DMS114 treated with DMSO at 0.1 percent for 48 hours (cell line): ENCODE results near the gene METTL23.

Experiments
- DNase-seq: peaks from one replicate; lab custom pipeline; 2025; ENCODE audit not compliant: unreplicated experiment; lab: John Stamatoyannopoulos, UW

Gene METTL23, protein sequence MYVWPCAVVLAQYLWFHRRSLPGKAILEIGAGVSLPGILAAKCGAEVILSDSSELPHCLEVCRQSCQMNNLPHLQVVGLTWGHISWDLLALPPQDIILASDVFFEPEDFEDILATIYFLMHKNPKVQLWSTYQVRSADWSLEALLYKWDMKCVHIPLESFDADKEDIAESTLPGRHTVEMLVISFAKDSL

GRCh38 chr17:76726776-76727718 lies at the start of gene METTL23:
METTL23 (plus strand) TSS chr17:76726839; CDS start chr17:76729711, 2,872 bp downstream.
- no peak for DNase-seq

DNA sequence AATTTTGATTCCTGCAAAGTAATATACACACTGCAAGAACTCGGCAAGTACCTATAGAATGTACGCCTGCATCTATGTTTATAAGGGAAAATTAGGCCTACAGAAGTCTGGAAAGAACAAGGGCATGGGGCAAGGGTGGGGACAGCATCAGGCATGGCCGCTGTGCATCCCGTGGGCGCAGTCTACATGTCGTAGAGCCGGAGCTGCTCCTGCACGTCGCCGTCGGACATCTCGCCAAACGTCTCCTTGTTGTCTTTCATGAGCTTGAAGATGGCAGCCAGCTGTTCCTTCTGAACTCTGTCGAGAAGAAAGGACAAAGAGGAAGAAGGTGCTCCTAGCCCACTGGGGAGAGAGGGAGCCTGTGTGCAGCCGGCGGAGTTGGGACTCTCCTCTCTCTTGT lies 49.2 kb upstream of the METTL23 start:
- no peak for DNase-seq

DNA sequence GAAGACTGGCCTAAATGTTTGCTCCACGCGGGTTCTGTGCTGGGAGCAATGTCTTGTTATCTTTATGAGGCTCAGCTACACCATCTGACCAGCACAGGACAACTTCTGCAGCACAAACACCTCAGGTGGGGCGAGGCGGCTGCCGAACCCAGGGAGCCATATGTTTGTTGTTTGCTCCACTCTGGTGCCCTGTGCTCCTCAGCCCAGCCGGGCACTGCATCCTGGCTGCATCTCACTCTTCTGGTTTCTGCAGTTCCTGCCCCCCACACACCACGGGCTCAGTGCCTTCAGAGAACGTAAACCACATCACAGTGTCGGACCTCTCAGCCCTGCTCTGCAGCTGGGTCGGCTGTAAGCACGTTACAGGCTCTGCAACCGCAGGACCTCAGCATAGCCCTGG lies 48.3 kb upstream of the METTL23 start:
- no peak for DNase-seq

DNA sequence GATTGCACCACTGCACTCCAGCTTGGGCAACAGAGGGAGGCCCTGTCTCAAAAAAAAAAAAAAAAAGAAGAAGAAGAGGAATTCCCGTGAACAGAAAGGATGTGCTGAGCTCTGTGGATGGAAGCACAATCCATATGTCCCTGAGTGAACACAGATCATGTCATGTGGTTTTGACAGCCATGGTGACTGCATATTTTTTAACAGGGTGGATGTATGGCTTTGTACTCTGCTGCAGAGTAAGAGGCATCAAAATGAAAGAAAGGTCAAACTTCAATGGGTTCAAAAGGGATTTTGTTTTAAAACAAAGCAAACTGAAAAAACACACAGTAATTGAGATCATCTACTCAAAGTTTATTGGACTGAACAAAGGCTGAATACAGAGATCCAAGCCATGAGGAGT lies 47.4 kb upstream of the METTL23 start:
- DNase-seq = no peak

DNA sequence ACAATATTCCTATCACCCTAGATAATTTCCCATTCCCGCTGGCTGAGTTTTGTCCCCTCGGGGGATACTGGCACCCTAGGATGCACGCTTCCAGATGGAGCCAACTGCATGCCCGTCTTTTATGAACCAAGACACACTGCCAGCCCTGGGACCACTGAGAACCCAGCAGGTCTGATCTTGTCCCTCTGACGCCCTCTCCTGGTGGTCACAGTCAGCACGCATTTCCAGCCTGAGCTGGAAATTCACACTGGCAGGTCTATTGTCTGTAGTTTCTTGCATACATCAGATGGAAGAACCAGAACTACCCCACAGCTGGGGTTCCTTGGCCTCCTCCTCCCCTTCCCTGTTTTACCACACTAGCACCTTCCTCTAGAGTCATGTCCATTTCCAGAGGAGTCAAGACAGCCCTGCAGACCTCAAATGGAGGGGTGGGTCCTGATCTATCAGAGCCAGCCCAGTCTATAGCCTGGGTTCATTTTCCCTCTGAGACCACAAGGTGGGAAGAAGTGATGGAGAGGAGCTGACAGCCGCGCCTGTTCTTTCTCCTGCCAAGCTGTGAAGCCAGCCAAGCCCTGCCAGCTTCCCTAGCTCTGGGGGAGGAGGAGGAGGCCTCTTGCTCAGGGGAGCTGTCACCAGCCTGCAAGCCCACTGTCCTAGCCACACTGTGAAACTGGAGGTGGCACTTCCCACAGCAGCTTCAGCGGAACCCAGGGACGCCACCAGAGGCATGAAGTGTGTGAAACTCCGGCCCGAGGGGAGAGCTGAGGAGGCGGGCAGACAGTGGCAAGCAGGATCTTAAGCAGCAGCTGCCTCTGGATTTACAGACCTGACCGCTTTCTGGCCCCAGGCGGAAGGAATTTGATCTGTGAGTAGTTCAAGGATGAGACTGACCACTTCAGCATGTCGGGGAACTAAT lies 45.2 kb upstream of the METTL23 start:
- DNase-seq = peak; percentile 33

DNA sequence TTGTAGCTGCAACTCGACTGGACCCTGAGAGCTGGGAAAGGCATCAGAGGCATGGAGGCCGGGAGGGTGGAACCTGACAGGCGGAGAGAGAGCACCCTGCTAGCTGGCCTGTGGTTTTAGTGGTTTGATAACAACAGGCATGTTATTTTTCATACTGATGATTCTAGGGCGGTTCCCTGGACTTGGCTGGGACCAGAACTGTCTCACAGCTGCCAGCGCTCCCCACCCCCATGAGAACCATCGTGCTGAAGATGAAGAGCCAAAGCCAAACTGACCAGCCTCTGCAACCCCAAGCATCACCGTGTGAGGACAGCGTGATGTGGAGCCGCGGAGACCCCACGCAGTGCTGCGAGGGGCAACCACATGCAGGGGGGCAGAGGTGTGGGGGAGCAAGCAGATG lies 44.3 kb upstream of the METTL23 start:
- no peak for DNase-seq

- DNase-seq = no peak
Measured at GRCh38 chr17:76683011-76683755, 43.5 kb upstream of the METTL23 start.

DNA sequence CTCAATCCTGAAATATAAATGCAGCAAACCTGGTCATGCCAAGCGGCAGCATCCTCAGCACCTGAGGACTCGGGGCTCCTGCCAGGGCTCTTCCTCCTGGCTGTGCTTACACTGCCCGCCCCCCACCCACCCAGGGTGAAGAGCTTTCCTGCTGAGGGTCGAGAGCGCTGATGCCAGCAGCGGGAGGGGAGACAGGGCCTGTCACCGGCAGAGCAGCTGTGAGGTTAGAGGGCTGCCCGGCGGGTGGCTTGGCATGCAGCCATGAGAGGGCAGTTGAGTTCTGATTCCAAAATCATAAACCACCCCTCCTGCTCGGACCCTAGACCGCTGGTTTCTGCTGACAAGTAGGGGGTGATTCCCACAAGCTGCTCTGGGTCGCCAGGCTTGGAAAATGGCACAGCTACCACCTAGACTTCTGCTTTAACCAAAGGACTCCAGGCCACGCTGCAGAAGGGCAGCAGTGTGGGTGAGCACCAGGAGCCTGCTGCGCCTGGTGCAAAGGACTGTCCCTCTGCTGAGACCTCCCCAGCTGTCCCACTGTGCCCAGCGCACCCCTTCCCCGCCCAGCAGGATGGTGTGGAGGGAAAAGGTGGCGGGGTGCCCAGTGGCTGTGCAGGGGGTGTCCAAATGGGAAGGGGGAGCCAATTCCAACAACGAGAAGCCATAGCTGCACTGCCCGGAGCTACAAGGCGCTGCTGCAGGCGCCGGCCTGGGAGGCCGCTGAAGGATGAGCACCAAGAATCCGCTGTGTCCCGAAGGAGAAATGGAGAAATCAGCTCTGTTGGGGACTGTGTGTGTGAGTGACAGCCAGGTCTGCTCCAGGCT lies 42.5 kb upstream of the METTL23 start:
- no peak for DNase-seq

DNA sequence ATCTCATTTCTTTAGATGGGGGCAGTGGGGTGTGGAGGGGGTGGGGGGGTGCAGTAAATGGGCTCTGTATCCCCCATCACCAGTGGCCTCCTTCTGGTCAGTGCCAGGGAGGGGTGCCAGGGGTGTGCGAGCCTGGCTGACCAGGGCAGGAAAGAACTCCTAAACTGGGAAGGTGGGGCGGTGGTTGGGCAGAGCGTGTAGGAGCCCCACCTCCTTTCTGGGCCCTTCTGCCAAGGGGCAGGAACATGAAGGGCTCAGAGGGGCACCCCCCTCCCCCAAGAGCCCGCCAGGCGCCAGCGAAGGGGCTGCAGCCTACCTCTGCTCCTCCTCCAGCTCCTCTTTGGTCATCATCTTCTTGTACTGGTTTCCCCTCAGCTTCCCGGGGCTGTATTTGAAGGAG lies 41.9 kb upstream of the METTL23 start:
- DNase-seq = no peak

GRCh38 chr17:76685366-76685765 lies 41.3 kb upstream of the METTL23 start:
- no peak for DNase-seq

DNA sequence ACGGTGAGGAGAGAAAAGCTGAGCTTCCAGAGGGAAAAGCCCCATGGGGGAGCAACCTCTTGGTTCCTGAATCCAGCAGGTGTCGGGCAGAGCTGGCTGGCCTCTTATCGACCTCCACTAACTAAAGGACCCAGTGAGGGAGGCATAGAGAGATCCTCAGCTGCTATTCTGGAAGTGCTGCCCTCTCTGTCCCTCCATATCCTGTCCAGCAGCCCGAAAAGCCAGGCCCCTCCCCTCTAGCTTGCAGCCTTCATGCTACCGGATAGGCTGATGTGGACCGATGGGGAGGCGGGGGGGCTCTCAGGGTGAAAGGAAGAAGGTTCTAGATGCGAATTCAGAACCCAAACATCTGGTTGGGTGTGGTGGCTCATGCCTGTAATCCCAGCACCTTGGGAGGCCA lies 40.8 kb upstream of the METTL23 start:
- no peak for DNase-seq

GRCh38 chr17:76686538-76687297 lies 39.9 kb upstream of the METTL23 start:
- no peak for DNase-seq

DNA sequence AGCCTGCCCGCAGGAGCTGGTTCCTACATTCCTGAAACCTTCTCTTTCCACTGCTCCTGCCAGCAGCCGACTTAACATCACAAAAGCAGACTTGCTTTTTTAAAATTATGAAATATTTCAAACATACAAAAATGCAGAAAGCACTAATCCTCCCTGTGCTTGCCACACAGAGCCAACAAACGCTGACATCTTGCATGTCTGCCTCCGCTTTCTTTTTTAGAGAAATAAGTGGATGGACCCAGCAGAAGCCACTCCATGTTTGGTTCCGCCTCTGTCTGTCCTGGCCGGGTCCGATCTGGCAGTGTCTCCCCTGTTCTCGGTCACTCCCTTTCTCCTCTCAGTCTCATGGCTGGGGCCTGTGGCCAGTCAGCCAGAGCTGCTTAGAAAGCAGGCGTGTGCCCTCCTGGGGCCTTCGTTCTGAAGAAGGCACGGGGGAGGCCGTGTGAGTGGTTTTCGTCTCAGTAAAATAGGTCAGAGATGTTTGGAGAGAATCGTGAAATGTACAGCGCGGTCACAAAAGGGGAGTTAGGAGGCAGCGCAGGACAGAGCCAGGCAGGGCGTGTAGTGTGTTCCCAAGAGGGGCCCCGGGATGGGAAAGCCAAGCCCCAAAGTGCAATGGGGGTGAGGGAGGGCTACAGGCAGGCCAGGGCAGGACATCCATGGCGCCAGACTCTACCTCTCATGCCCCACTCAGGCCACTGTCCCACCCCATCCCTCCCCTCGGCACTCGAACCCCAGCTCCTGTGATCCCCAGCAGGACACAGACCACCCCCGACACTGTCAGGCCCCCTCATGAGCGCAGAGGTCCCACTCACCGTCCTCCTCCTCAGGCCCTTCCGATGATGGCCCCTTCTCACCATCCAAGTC lies 39.1 kb upstream of the METTL23 start:
- DNase-seq = no peak

DNA sequence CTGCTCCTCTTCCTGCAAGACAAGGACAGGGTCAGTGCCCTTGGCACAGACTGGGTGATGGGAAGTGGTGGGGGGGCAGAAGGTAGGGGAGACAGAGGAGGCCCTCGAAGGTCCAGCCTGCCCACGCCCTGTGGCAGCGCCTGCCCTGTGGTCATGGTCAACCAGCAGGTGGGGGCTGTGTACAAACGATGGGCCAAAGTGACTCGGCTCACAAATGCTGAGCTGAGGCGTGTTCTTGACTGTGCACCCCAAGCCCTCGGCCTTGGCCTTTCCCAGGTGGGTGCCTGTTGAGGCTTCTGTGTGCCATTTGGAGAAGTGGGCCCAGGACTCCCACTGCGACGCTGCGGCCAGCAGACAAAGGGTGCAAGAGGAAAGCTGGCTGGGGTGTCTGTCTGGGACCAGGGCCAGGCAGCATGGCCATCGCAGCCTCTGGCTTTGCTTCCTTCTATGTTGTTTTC lies 38.4 kb upstream of the METTL23 start:
- no peak for DNase-seq

- no peak for DNase-seq
Measured at GRCh38 chr17:76689859-76690258, 36.8 kb upstream of the METTL23 start.

DNA sequence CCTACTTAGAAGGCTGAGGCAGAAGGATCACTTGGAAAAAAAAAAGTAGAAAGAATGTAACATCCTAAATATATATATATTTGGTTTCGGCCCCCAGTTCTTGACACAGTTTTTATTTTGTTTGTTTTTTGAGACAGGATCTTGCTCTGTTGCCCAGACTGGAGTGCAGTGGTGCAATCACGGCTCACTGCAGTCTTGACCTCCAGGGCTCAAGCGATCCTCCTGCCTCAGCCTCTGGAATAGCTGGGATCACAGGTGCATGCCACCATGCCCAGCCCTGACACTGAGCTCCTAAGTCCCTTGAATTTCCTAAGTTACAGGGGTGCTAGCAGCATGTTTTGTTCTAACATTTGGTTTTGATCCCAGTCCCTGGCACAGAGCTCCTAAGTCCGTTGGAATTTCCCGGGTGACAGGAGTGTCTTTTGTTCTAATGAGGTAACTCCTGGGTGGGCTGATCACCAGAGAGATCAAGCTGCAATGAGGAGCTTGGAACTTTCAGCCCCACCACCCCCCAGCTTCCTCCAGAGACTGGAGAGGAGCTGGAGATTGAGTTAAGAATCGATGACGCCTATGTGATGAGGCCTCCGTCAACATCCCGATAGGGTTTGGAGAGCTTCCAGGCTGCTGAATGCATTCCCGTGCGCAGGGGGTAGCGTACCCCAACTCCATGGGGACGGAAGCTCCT lies 35.9 kb upstream of the METTL23 start:
- DNase-seq = no peak

DNA sequence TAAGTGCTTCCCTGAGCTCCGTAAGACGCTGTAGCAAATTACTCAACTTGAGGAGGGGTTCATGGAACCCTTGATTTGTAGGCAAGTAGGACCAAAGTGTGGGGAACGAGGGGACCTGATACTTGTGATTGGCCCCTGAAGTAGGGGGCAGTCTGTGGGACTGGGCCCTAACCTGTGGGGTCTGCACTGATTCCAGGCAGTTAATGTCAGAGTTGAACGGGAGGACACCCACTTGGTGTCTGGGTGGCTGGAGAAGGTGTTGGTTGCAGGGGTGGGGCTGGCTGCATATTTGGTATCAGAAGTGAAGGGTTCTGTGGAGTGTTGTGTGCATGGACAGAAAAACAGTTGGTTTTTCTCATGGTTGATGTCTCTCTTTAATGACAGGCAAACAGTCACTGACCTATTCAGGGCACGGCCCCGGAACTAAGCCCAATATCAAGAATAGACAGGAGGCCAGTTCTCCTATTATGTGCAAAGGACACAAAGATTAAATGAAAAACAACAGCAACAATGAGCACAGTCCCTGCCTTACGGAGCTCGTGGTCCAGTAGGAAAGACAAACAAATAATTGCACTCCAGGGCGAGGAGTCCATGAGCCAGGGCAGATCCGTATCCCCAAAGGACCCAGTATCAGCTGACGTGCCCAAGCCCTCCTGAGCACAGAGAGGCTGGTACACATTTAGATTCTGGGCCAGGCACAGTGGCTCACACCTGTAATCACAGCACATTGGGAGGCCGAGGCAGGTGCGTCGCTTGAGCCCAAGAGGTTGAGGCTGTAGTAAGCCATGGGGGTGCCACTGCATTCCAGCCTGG lies 35.1 kb upstream of the METTL23 start:
- no peak for DNase-seq
